DMS 273 treated with DMSO at 0.1 percent for 48 hours (cell line): ENCODE measurements around the gene MAGI2.

ENCODE experiments used
- DNase-seq: peaks from one replicate; lab custom pipeline; 2025; lab: John Stamatoyannopoulos, UW

Gene MAGI2

DNA sequence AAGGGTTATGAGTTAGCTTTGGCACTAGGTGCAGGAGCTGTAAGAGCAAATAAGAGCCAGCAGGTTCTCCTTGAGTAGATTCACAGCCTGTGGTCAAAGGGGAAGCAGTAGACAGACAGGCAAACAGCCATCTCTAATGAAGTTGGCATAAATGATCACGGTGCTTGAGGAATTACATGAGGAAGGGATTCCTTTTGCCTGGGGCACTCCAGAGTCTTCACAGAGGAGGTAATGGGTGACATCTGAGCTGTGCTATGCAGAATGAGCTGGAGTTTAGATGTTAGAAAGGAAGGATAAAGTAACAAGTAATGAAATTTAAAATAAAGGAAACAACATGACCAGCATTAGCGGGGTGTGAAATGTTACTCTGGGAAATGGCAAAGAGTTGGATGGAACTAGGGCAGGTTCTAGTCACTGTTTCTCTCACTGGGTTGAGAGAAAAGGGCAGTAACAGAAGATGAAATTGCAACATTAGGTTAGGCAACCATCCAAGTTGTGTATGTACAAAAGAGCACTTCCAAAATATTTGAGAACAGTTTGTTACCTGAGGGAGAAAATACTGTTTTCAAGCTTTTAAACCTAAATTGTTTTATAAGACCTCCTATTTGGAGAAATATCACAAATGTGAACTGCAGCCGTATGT lies 1041.1 kb downstream of the MAGI2 start:
- DNase-seq, result no peak

DNA sequence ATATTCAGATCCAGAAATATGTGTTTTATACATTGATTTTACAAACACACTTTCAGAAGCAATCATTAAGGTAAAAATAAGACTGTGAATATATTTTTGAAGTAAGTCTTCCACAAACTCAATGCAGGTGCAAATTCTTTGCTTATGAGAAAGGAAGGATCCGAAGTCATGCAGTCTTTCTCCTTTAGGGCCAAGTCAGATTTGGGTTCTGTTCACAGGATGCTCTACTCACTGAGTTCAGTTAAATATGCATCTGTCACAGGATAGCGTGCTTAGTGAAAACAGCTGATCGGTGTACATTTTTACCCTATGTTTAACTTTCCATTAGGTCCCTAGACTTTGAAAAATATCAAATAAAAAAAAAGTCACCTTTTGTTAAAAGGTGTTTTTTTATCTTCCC lies 1046.4 kb downstream of the MAGI2 start:
- no peak for DNase-seq

DNA sequence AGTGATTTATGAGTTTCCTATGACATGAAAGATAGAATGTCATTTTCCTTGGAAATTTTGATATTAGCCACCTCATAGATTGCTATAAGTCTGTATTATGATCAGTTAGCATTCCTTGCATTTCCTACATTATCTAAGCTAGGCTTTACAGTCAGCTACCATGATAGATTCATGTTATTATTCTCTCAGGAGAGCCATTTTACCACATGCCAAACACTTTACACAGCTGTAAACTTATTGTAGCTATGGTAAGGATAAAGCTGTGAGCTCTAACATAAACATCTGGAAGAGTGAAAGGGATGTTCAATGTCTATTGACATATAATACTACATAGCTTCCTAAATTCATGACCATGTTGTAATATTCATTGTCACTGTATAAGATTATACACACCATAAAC lies 1046.9 kb downstream of the MAGI2 start:
- no peak for DNase-seq

DNA sequence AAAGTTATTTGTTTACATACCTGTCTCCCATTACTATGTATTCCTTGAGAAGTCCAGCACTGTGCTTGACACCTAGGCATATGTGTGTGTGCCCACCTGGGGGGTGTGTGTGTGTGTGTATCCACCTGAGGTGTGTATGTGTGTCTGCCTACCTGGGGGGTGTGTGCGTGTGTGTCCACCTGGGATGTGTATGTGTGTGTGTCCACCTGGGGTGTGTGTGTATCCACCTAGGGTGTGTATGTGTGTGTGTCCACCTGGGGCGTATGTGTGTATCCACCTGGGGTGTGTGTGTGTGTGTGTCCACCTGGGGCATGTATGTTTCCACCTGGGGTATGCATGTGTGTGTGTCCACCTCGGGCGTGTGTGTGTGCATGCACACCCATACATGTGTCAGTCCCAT lies 1051.4 kb downstream of the MAGI2 start:
- no peak for DNase-seq

DNA sequence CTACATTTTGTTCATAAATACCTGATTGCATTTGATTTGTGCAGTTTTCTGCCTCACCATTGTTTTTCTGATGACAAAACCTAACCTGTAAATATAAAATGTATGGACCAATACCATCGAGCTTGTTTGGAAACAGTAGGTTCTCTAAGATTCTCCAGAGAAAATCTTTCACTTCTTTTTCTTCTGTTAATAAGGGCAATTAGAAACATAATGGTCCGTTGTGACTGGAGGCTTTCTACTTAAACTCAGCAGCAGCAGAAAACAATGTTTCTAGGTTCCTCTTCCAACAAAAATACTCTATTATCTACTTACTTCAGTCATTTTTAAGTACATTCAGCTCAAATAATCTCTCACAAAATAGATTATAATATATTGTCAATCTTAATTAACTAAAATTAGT lies 1053.4 kb downstream of the MAGI2 start:
- DNase-seq, result no peak

DNA sequence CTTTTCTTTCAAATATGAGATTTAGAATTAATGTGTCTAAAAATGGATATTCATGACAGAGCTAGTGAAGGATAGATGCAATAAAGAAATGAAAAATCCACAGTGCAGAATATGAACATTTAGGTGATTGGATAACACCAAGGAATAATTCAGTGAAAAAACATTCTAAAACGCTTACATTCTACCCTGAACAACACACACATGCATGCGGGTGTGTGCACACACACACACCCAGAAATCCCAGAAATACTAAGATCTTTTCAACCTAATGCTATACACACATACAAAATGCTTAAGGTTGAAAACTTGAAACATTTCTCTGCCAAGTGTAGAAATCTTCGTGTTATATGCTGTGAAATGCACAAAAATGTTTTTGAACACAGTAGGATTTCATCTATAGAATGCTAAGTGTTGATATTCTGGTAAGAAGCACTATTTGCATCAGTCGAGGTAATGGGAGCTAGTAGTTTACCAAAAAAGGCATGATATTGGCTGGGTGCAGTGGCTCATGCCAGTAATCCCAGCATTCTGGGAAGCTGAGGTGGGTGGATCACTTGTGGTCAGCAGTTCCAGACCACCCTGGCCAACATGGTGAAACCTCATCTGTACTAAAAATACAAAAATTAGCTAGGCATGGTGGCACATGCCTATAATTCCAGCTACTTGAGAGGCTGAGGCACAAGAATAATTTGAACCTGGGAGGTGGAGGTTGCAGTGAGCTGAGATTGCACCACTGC lies 1054.3 kb downstream of the MAGI2 start:
- no peak for DNase-seq

DNA sequence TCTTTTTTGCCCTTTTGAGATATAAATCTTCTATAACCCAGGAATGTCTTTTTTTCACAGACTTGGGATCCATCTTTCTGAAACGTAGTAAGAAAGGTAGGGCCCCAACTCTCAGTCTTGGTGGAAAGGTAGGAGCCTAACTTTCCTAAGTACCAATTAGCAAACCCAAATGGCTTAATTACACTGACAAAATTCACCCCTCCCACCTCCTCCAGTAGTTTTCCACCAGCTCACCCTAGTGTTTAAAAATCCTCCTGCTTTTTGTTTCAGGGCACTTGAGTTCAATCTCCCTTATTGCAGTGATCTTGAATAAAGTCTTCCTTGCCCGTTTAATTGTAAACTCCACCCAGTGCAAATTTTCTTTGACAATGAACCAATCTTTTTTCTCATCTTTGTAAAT lies 1054.9 kb downstream of the MAGI2 start:
- no peak for DNase-seq

- DNase-seq, result no peak
These were observed 1055.4 kb downstream of the MAGI2 start for GRCh38 chr7:78398081-78398480.

DNA sequence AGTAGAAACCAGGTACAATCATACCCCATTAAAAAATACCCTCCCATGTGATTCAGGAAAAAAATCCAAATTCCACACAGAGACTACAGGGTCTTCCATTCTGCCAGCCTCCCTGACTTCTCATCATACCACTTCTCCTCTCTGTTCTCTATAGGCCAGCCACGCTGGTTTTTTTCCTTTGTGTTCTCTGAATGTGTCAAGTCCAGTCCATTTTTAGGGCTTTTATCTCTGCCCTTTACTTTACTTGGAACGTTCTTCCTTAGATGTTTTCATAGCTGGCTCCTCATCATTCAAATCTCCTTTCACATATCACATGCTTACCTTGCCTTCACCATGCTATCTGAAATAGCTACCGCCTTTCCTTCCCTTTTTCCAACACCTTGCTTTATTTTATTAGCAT lies 1057.3 kb downstream of the MAGI2 start:
- DNase-seq, result no peak

- no peak for DNase-seq
These were observed 1058.0 kb downstream of the MAGI2 start for GRCh38 chr7:78395298-78396036.

DNA sequence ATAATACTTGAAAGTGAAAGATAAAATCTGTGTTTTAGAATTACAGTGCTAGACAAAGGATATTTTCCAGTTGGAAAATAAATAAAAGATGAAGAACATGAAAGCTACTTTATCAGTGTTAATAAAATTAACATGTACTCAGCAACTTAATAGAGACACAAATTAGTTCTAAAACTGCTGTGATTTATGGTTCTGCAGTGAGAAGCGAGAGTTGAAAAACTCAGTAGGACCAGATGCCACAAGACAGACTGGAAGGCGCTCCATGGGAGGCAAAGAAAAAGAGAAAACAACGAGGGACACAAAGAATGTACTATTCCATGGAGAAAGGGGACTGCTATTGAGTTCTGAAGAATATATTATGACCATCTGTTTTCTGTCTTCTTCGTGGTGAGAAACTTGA lies 1064.4 kb downstream of the MAGI2 start:
- no peak for DNase-seq

- no peak for DNase-seq
These were observed 1066.9 kb downstream of the MAGI2 start for GRCh38 chr7:78386520-78386919.

GRCh38 chr7:78383096-78383880 lies 1070.2 kb downstream of the MAGI2 start:
- no peak for DNase-seq

DNA sequence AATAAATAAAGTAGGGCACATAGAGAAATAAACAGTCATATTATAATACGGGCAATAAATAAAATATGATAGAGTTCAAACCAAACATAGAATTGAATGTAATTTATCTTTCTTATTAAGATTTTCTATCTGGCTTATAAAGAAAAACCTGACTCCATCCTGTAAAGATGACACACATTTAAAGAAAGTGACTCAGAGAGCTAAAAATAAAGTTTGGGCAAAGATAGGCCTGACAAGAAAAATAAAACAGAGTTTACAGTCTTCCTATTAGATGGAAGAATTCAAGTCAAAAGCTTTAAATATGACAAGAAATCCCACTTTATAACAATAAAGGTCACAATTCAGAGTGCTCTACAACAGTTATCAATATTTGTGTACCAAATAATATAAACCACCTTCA lies 1074.3 kb downstream of the MAGI2 start:
- DNase-seq, result no peak

GRCh38 chr7:78377532-78377931 lies 1075.9 kb downstream of the MAGI2 start:
- DNase-seq, result no peak

DNA sequence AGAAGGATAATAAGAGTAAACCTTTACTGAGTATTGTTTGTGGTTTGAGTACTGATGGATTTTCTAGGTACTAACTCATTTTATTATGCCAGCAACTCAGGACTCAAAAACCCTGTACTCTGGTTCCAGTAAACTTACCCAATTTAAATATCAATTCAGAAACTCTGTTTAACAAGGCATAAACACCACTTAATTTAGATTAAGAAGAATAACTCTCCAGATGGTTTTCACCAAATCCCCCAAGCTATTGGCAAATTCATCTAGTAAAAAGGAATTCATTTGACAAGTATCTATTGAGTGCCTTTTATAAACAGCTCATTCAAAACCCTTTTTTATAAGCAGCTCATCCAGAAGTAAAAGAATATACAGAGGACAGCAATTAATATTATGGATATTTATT lies 1082.5 kb downstream of the MAGI2 start:
- DNase-seq, result no peak

GRCh38 chr7:78368771-78369170 lies 1084.7 kb downstream of the MAGI2 start:
- DNase-seq, result no peak

DNA sequence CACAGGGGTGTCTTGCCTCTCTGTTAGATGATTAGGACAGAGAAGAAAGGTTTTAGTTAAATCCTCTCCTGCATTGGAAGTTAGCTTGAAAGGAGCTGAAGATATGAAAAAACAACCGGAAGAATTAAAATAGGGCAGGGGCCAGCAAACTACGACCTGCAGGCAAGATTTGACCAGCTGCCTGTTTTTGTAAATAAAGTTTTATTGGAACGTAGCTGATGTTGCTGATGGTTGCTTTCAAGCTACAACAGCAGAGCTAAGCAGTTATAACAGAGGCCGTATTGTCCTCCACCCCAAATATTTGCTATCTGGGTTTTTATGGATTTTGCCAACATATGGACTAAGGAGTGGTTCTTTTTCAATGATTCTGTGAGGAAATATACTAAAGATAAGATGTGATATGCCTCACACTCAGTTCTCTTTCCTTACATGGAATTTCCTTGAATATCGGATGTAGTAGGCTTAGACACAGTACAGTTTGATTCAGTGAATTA lies 1086.1 kb downstream of the MAGI2 start:
- DNase-seq, result no peak

GRCh38 chr7:78363866-78364265 lies 1089.6 kb downstream of the MAGI2 start:
- no peak for DNase-seq

- no peak for DNase-seq
These were observed 1093.6 kb downstream of the MAGI2 start for GRCh38 chr7:78359836-78360235.

- no peak for DNase-seq
These were observed 1095.8 kb downstream of the MAGI2 start for GRCh38 chr7:78357709-78358108.

- no peak for DNase-seq
These were observed 1097.6 kb downstream of the MAGI2 start for GRCh38 chr7:78355834-78356233.
